HUDEP-2 (cell line): ENCODE measurements around the gene ZAR1L.
"Not testable (repeated sequence)": the region's sequence is repeated elsewhere in the genome, so short reads cannot be mapped to it uniquely, and the experiment has no call there.

Experiments
- DNase-seq, 76 experiments: peaks; one replicate each; lab custom pipeline; 2025; ENCODE audit not compliant: unreplicated experiment in 76 of 76; lab: John Stamatoyannopoulos, UW

The ZAR1L gene

GRCh38 chr13:32315238-32316027 is at the start of gene ZAR1L, which contains the start of gene BRCA2:
ZAR1L (minus strand) TSS chr13:32315363; CDS start chr13:32311925, 3,438 bp downstream.
BRCA2 (plus strand) TSS chr13:32315508; CDS start chr13:32316461, 953 bp downstream.
- DNase-seq = peak in 75 of 76 experiments; percentile 21 to 89 (median 76)

GRCh38 chr13:32362574-32362973 is 47.4 kb upstream of the ZAR1L start:
- DNase-seq = no peak

GRCh38 chr13:32355935-32356334 is 40.8 kb upstream of the ZAR1L start:
- not testable (repeated sequence) for DNase-seq

- no peak for DNase-seq
Measured at GRCh38 chr13:32354040-32354439, 38.9 kb upstream of the ZAR1L start.

GRCh38 chr13:32350839-32351441 is 35.8 kb upstream of the ZAR1L start:
- DNase-seq = not testable (repeated sequence)

GRCh38 chr13:32347651-32348050 is 32.5 kb upstream of the ZAR1L start:
- DNase-seq = no peak

GRCh38 chr13:32340914-32341313 is 25.8 kb upstream of the ZAR1L start:
- no peak for DNase-seq

- no peak for DNase-seq
Measured at GRCh38 chr13:32334671-32335070, 19.5 kb upstream of the ZAR1L start.

GRCh38 chr13:32330441-32330840 is 15.3 kb upstream of the ZAR1L start:
- no peak for DNase-seq

GRCh38 chr13:32323912-32324311 is 8.7 kb upstream of the ZAR1L start:
- peak in 5 of 76 experiments; percentile 6 to 34 (median 10) for DNase-seq

GRCh38 chr13:32320528-32320927 is 5.4 kb upstream of the ZAR1L start:
- no peak for DNase-seq

- no peak for DNase-seq
Measured at GRCh38 chr13:32317716-32318465, 2.7 kb upstream of the ZAR1L start.

GRCh38 chr13:32316501-32316900 is 1.3 kb upstream of the ZAR1L start:
- DNase-seq = peak in 1 of 76 experiments; percentile 16

GRCh38 chr13:32316028-32316339 is 821 bp upstream of the ZAR1L start:
- DNase-seq = peak in 3 of 76 experiments; percentile 28 to 44 (median 36)

- peak in 17 of 76 experiments; percentile 1 to 52 (median 25) for DNase-seq
Measured at GRCh38 chr13:32314271-32315237, 609 bp downstream of the ZAR1L start.

- no peak for DNase-seq
Measured at GRCh38 chr13:32311188-32311897, 3.8 kb downstream of the ZAR1L start.

GRCh38 chr13:32310134-32310706 is 4.9 kb downstream of the ZAR1L start:
- DNase-seq = peak in 23 of 76 experiments; percentile 1 to 59 (median 32)

- no peak for DNase-seq
Measured at GRCh38 chr13:32309312-32310133, 5.6 kb downstream of the ZAR1L start.
